ENCODE measurements around the gene CHST11.

The CHST11 gene

GRCh38 chr12:104588921-104589590 is 132.3 kb downstream of the CHST11 start:
- DNase-seq: no peak

GRCh38 chr12:104590022-104590421 is 133.3 kb downstream of the CHST11 start:
- no peak for DNase-seq

- no peak for DNase-seq
Observed at GRCh38 chr12:104591257-104591885, 134.6 kb downstream of the CHST11 start.

GRCh38 chr12:104593482-104593881 is 136.7 kb downstream of the CHST11 start:
- DNase-seq: no peak

GRCh38 chr12:104596134-104596799 is 139.5 kb downstream of the CHST11 start:
- no peak for DNase-seq

GRCh38 chr12:104596898-104597843 is 140.4 kb downstream of the CHST11 start:
- DNase-seq: no peak

- DNase-seq: peak; percentile 38
Observed at GRCh38 chr12:104598342-104599271, 141.9 kb downstream of the CHST11 start.

- no peak for DNase-seq
Observed at GRCh38 chr12:104599272-104600035, 142.7 kb downstream of the CHST11 start.

GRCh38 chr12:104600036-104600712 is 143.4 kb downstream of the CHST11 start:
- no peak for DNase-seq

GRCh38 chr12:104600790-104601739 is 144.3 kb downstream of the CHST11 start:
- no peak for DNase-seq

GRCh38 chr12:104602406-104602805 is 145.7 kb downstream of the CHST11 start:
- no peak for DNase-seq

- no peak for DNase-seq
Observed at GRCh38 chr12:104602896-104603295, 146.1 kb downstream of the CHST11 start.

GRCh38 chr12:104603545-104603973 is 146.8 kb downstream of the CHST11 start:
- DNase-seq: no peak

- DNase-seq: peak; percentile 52
Observed at GRCh38 chr12:104604070-104604994, 147.6 kb downstream of the CHST11 start.

GRCh38 chr12:104604995-104605675 is 148.4 kb downstream of the CHST11 start:
- no peak for DNase-seq

GRCh38 chr12:104605685-104606084 is 148.9 kb downstream of the CHST11 start:
- DNase-seq: no peak

- DNase-seq: no peak
Observed at GRCh38 chr12:104608998-104609397, 152.2 kb downstream of the CHST11 start.
